GM18519 (cell line): ENCODE measurements around the gene KCNA4.
"Not testable (repeated sequence)": the region's sequence is repeated elsewhere in the genome, so short reads cannot be mapped to it uniquely, and the experiment has no call there.

Experiments used
- ATAC-seq: cut with Tn5 transposase; IDR thresholded peaks from one replicate; pipeline ENCODE4 v1.9.1; 2021; ENCODE audit warnings: mild to moderate bottlenecking, moderate library complexity; ENCODE audit not compliant: unreplicated experiment, low FRiP score

The KCNA4 gene

GRCh38 chr11:30000986-30001750, 15.7 kb downstream of the KCNA4 start:
- ATAC-seq: no peak

- peak; percentile 88 for ATAC-seq
Observed at GRCh38 chr11:29996016-29996415, 20.8 kb downstream of the KCNA4 start.

- no peak for ATAC-seq
Observed at GRCh38 chr11:29989174-29989970, 27.5 kb downstream of the KCNA4 start.

GRCh38 chr11:29985248-29985647, 31.6 kb downstream of the KCNA4 start:
- no peak for ATAC-seq

GRCh38 chr11:29984544-29984943, 32.3 kb downstream of the KCNA4 start:
- no peak for ATAC-seq

- ATAC-seq: no peak
Observed at GRCh38 chr11:29978549-29978948, 38.3 kb downstream of the KCNA4 start.

GRCh38 chr11:29975580-29975979, 41.2 kb downstream of the KCNA4 start:
- not testable (repeated sequence) for ATAC-seq

- ATAC-seq: no peak
Observed at GRCh38 chr11:29963796-29964195, 53.0 kb downstream of the KCNA4 start.

GRCh38 chr11:29963036-29963435, 53.8 kb downstream of the KCNA4 start:
- ATAC-seq: no peak

- ATAC-seq: no peak
Observed at GRCh38 chr11:29962243-29962642, 54.6 kb downstream of the KCNA4 start.
